GM10847 (cell line): ENCODE results near the gene HAP1.

Experiments
- POLR2A ChIP-seq: IDR thresholded peaks from 2 replicates; pipeline ENCODE4 v1.6.1; 2011; ENCODE audit not compliant: insufficient read length; ENCODE audit errors: extremely low read depth

HAP1 gene, protein sequence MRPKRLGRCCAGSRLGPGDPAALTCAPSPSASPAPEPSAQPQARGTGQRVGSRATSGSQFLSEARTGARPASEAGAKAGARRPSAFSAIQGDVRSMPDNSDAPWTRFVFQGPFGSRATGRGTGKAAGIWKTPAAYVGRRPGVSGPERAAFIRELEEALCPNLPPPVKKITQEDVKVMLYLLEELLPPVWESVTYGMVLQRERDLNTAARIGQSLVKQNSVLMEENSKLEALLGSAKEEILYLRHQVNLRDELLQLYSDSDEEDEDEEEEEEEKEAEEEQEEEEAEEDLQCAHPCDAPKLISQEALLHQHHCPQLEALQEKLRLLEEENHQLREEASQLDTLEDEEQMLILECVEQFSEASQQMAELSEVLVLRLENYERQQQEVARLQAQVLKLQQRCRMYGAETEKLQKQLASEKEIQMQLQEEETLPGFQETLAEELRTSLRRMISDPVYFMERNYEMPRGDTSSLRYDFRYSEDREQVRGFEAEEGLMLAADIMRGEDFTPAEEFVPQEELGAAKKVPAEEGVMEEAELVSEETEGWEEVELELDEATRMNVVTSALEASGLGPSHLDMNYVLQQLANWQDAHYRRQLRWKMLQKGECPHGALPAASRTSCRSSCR

DNA sequence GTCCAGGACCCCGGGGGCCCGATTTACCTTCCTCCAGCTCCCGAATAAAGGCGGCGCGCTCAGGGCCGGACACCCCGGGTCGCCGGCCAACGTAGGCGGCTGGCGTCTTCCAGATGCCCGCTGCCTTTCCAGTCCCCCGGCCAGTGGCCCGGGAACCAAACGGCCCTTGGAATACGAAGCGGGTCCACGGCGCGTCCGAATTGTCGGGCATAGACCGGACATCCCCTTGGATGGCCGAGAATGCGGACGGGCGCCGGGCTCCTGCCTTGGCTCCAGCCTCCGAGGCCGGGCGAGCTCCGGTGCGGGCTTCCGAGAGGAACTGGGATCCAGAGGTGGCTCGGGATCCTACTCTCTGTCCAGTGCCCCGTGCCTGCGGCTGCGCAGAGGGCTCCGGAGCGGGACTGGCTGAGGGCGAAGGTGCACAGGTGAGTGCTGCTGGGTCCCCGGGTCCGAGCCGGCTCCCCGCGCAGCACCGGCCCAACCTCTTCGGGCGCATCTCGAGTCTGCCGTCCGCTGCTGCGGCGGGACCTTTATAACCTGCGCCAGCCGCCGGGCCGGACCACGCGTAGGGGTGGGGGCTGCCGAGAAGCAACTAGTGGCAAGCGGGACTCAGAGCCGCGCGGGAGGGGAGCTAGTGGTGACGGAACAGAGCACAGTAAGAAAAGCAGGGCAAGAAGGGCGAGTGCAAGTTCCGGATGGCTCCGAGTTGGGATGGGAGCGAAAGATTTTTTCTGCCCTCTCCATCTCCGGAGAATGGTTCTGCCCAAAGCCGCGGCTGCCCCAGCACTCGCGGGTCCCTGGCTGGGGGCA lies at the start of gene HAP1:
HAP1 (minus strand) TSS at position 505 of the 810 bp plus-strand sequence; CDS start at position 496, 9 bp downstream.
- no peak for TF ChIP-seq POLR2A

DNA sequence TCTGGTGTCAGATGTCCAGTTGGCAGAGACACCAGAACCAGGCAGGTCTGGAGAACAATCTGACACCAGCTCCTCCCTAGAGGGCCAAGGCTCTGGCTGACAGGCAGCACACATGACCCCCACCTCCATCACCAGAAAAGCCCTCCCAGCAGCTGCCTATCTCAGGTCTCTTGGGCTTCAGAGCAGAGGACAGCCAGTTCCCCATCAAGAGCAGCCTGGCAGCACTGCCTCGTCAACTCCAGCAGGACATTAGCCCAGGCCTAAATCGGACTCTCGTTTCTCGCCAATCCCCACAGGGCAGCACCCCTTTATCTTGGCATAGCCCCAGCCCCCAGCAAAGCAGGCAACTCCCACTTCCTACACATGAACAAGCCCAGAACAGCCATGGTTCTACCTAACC lies 47.7 kb upstream of the HAP1 start:
- no peak for TF ChIP-seq POLR2A

DNA sequence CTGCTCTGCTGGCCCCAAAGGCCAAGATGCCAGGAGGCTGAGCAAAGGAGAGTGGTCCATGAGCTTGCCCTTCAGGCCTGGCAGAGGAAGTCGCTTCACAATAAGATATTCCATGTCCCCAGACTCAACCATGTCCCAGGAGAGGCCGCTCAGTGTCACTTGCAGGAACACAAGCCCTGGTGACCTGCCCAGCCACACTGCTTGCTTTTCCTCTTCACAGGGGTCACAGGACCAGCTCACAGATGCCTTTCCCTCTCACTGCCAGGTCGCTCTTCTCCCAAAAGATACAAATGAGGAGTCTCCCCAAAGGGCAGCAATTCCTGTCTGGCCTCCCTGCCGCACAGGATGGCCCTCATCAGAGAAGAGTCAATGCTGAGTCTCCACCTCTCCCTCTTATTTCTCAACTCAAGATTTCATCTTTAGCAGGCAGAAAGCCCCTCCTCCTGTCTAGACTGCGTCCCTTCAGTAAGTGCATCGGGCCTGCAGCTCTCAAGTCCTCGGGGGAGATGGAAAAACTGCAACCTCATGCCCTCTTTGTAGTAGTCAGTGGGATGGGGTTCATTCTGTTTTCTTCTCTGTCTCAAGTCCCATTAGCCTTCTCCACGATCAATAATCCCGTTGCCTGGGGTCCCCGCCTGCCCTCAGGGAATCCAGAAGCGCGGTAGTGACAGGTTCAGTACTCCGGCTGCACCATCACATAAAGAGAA lies 47.1 kb upstream of the HAP1 start:
- no peak for TF ChIP-seq POLR2A

DNA sequence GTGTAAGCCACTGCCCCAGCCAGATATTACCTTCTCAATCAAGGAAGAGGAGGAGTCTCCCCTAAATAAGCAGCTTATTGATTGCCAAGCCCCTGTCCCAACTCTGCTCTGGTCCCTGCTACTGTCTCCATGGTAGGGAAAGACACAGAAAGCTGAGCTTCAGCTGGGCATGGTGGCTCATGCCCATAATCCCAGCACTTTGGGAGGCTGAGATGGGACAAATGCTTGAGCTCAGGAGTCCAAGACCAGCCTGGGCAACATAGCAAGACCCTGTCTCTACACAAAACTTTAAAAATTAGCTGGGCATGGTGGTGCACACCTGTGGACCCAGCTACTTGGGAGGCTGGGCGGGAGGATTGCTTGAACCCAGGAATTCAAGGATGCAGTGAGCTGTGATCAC lies 45.5 kb upstream of the HAP1 start:
- no peak for TF ChIP-seq POLR2A

DNA sequence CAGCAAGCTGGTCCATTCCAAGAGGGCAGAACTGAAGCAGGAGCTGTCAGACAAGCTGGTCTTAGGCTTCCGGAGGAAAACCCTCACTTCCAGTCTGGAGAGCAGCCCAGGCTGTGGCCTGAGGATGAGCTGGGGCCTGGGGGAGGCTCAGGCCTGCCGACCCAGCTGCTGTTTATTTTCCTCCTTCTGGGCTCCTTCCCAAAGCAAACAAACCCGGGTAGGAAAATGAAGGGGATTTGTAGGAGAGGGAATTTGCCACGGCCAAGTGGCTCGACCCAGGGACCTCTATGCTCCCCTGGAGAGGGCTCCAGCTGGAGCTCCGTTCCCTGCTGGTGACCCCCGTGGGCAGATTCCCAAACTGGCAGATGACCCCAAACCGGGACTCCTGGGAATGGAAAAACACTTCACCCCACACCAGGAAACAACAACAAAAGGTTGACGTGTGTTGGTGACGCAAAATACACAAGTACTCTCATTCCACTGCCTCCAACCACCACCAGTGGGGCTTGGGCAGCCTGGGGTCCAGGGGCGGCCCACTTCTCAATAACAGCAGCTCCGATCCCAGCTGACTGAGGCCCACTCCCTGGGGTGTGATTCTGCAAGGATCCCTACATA lies 43.2 kb upstream of the HAP1 start:
- no peak for TF ChIP-seq POLR2A

DNA sequence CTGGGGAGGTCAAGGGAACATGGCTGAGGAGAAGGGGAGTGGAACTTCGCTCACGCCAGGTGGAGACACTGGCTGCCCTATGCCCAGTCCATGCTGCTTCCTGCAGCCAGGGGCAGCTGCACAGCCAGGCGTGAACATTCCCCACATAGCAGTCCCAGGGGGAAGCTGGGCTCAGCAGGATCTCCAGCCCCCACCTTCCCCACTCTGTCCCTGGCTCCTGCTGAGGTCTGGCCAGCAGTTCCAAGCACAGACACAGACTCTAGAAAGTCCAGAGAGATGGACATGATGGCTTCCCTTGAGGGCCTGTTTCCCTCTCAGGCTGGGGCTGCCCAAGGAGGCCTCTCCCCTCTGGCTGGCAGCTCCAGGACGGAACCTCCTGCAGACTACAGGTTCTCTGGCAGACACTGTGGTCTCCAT lies 42.7 kb upstream of the HAP1 start:
- no peak for TF ChIP-seq POLR2A

DNA sequence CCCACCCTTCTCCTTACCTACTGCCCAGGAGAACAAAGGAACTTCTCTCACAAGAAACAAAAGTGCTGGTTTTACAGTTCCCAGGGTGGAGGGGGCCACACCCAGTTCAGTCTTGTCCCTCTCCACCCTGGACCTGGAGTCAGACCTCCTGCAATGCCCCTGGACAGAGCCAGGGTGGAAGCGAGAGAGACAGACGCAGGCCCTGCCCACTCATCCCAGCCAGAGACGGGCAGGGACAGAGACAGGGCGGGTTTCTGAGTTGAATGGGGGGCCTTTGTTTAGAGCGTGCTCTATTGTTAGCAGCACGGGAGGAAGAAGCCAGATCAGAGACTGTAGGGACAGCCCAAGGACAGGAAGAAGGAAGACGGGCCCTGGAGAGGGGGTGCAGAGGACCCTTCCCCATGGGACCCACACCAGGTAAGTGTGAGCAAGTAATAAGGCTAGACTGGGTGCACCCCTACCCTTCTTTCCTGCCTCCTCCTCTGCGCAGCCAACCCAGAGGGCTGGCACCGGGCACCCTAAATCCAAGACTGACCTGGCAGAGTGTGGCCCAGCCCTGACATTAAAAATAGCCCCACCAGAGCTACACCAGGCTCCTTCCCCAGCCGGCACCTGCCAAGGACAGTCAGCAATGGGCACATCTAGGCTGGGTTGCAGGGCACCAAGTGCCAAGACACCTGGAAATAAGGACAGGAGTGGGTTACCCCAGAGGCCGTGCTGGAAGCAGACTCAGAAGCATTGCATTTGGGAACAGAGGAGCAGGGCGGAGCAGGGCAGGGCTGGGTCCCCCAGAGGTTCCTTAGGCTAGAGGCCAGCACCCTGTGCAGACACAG lies 41.2 kb upstream of the HAP1 start:
- TF ChIP-seq POLR2A: no peak

DNA sequence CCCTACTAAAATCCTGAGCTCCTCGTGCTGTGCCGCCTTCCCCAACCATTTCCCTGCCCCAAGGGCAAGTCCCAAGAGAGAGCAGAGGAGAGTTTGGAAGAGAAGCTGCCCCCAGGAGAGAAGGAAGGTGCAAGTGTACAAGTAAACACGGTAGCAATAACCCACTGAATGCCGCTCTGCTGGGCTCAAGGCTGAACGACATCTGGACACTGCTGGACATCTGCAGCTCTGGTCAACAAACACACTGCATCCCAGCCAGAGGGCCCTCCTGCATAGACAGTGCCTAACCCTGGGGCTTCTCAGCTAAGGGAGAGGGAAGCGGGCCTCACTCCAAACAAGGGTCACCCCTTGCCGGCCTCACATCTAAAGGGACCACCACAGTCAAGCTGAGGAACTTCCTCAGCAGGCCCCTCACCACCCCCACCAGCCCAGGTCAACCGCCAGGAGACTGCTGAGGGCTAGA lies 39.3 kb upstream of the HAP1 start:
- TF ChIP-seq POLR2A: no peak

DNA sequence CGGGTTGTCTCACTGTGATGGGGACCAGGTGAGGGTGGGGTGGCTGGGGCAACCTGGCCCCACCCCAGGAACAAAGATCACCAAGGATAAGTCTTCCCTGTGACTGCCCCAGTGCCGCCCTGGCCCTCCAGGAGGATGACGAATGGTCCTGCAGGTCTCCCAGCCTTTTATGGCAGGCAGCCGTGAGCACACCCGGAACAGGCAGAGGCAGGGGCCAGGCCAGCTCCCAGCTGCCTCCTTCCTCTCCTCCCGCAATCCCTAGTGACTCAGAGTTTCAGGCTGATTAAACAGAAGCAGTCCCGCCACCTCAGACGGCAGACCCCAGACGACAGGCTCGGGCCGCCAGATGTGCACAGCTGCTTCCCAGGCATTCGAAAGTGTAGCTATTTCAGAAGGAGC lies 38.7 kb upstream of the HAP1 start:
- TF ChIP-seq POLR2A: no peak

DNA sequence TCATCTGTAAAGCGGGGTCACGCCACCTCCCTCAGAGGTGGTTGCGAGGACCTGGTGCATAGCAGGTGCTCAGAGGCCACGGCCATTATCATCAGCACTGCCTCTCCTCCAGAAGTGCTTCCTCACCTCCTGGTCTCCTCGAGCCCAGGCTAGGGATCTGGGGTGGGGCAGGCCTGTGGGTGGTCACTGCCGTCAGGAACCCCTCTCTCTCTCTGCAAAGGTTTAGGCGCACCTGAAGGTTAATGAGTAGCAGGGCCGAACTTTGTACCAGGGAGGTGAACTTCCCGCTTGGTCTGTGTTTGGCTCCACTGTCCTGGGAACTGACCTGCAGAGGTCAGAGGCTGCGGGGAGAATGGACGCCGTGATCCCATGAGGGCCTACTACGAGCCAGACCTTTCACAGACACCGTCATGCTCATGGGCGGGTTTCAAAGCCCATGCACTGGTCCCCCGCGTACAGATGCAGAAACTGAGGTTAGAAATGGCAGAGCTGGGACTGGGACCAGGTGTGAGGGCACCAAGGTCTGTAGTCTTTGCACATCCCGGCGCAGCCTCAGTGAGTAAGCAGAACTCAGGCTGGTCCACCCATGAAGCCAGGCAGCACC lies 38.2 kb upstream of the HAP1 start:
- no peak for TF ChIP-seq POLR2A

DNA sequence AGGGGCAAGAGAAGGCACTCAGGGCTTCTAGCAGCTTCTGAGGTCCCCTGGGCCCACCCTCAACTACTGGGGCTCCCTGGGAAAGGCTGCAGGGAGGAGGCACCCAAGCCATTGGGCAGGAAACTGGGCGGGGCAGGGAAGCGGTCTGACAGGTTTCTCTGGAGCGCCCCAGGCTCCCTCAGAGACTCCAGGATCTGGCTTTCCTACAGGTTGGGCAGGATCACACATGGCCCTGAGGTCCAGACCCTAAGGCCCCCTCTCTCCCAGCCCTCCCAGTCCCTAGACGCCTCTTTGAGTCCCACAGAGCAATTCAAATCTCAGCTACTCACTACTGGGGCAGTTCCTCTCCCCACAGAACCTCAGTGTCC lies 37.8 kb upstream of the HAP1 start:
- no peak for TF ChIP-seq POLR2A

DNA sequence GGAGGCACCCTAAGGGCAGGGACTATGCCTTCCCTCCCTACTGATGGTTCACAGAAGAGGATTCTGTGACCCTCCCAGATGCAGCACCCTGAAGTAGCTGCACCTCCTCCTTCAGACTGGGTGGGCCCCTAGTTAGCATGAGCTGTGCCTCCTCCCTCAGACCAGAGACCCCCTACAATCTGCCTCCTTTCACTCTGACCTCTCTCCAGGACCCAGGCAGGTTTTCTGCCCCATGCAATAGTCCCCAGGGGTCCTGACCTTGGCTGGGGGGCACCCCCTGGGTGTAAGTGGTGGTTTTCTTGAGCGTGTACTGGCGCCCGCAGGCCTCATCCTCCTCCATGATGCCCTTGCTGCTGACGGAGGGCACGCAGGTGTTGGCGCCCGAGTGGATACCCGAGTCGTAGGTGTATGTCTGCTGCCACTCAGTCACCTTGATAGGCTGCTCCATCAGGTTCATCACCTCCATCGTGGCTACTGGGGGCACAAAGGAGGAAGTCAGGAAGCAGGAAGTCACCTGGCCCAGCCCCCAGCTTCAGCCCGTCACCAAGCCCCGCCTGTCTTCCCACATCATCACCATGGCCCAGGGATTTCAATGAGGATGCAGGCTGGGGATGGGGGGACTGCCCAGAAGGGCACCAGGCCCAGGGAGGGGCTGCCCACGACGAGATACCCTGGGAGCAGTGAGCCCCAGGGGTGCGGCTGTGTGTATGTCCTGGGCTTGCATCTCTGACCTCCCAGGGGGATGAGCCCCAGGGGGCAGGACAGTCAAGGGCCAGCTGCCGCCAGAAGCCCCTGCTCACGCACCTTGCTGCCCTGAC lies 37.2 kb upstream of the HAP1 start:
- TF ChIP-seq POLR2A: no peak

DNA sequence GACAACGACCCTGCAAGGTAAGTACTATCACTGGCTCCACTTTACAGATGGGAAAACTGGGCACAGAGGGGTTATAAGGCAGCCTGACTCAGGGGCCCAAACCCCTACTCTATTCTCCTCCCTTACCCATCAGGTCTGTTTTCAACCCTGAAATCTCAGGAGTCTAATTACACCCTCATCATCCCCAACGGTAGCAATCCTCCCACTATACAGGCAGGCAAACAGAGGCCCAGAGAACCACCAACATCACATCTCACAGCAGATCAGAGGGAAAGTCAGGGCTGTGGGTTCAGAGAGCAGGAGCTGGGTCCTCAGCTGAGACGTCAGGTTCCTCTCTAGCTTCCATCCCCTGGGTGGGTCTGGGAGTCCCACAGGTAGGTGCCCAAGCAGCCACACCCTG lies 35.5 kb upstream of the HAP1 start:
- no peak for TF ChIP-seq POLR2A
